ENCODE measurements around the gene ACO1.

DNA sequence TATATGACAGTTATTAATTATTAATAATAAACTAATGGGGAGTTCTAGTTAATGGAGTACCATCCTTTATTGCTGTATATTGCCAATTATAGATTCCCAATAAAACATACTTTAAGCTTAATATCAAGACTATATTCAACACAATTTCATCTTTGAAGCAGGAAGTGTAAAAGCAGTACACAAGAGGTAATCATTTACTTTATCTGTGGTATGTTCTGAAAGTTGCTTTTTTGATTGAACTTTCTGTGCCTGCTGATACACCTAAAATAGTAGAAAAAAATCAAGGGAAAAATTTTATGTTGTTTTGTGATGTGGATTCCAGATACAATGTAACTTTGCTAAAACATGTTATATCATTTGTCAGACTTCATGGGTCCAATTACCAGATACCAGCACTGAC is 58.0 kb downstream of the ACO1 start:
- TF ChIP-seq, protein P1, sequence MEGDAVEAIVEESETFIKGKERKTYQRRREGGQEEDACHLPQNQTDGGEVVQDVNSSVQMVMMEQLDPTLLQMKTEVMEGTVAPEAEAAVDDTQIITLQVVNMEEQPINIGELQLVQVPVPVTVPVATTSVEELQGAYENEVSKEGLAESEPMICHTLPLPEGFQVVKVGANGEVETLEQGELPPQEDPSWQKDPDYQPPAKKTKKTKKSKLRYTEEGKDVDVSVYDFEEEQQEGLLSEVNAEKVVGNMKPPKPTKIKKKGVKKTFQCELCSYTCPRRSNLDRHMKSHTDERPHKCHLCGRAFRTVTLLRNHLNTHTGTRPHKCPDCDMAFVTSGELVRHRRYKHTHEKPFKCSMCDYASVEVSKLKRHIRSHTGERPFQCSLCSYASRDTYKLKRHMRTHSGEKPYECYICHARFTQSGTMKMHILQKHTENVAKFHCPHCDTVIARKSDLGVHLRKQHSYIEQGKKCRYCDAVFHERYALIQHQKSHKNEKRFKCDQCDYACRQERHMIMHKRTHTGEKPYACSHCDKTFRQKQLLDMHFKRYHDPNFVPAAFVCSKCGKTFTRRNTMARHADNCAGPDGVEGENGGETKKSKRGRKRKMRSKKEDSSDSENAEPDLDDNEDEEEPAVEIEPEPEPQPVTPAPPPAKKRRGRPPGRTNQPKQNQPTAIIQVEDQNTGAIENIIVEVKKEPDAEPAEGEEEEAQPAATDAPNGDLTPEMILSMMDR (IDR thresholded peaks at IDR 0.05; ENCODE audit: insufficient read depth, low read depth, low read length), result no peak
- no peak for TF ChIP-seq EZH2 (IDR thresholded peaks at IDR 0.05; ENCODE audit: insufficient read depth, low read length)

All from astrocyte (in vitro differentiated cells and primary cell).